ENCODE results near the gene ADAM12.
"Not testable (repeated sequence)": the region's sequence is repeated elsewhere in the genome, so short reads cannot be mapped to it uniquely, and the experiment has no call there.

Gene ADAM12

GRCh38 chr10:126057494-126057893 lies 330.8 kb downstream of the ADAM12 start:
- DNase-seq (ENCODE audit: low read depth in 2 of 2): no peak

- DNase-seq (ENCODE audit: low read depth in 2 of 2): no peak
Measured at GRCh38 chr10:126054191-126054590, 334.1 kb downstream of the ADAM12 start.

GRCh38 chr10:126052171-126052570 lies 336.1 kb downstream of the ADAM12 start:
- no peak for DNase-seq (ENCODE audit: low read depth in 2 of 2)

- DNase-seq (ENCODE audit: low read depth in 2 of 2): no peak
Measured at GRCh38 chr10:126049759-126050700, 338.2 kb downstream of the ADAM12 start.

GRCh38 chr10:126047749-126048148 lies 340.5 kb downstream of the ADAM12 start:
- DNase-seq (ENCODE audit: low read depth in 2 of 2): not testable (repeated sequence)

- no peak for DNase-seq (ENCODE audit: low read depth in 2 of 2)
Measured at GRCh38 chr10:126046831-126047230, 341.4 kb downstream of the ADAM12 start.

GRCh38 chr10:126045861-126046260 lies 342.4 kb downstream of the ADAM12 start:
- DNase-seq (ENCODE audit: low read depth in 2 of 2): no peak

GRCh38 chr10:126043389-126043788 lies 344.9 kb downstream of the ADAM12 start:
- DNase-seq (ENCODE audit: low read depth in 2 of 2): no peak

GRCh38 chr10:126042906-126043305 lies 345.4 kb downstream of the ADAM12 start:
- DNase-seq (ENCODE audit: low read depth in 2 of 2): no peak

- DNase-seq (ENCODE audit: low read depth in 2 of 2): no peak
Measured at GRCh38 chr10:126042354-126042753, 345.9 kb downstream of the ADAM12 start.

GRCh38 chr10:126041804-126042231 lies 346.5 kb downstream of the ADAM12 start:
- DNase-seq (ENCODE audit: low read depth in 2 of 2): peak; percentile 38 to 61

- no peak for DNase-seq (ENCODE audit: low read depth in 2 of 2)
Measured at GRCh38 chr10:126041117-126041516, 347.2 kb downstream of the ADAM12 start.

GRCh38 chr10:126037946-126038345 lies 350.3 kb downstream of the ADAM12 start:
- DNase-seq (ENCODE audit: low read depth in 2 of 2): no peak

GRCh38 chr10:126036515-126036914 lies 351.8 kb downstream of the ADAM12 start:
- no peak for DNase-seq (ENCODE audit: low read depth in 2 of 2)

GRCh38 chr10:126034586-126034985 lies 353.7 kb downstream of the ADAM12 start:
- DNase-seq (ENCODE audit: low read depth in 2 of 2): no peak

- no peak for DNase-seq (ENCODE audit: low read depth in 2 of 2)
Measured at GRCh38 chr10:126029999-126030398, 358.3 kb downstream of the ADAM12 start.

- no peak for DNase-seq (ENCODE audit: low read depth in 2 of 2)
Measured at GRCh38 chr10:126027692-126028091, 360.6 kb downstream of the ADAM12 start.

GRCh38 chr10:126022841-126023240 lies 365.4 kb downstream of the ADAM12 start:
- no peak for DNase-seq (ENCODE audit: low read depth in 2 of 2)

GRCh38 chr10:126021833-126022500 lies 366.3 kb downstream of the ADAM12 start:
- DNase-seq (ENCODE audit: low read depth in 2 of 2): no peak

GRCh38 chr10:126017961-126018560 lies 370.2 kb downstream of the ADAM12 start:
- no peak for DNase-seq (ENCODE audit: low read depth in 2 of 2)

GRCh38 chr10:126016882-126017281 lies 371.4 kb downstream of the ADAM12 start:
- DNase-seq (ENCODE audit: low read depth in 2 of 2): no peak

GRCh38 chr10:126016156-126016805 lies 372.0 kb downstream of the ADAM12 start:
- DNase-seq (ENCODE audit: low read depth in 2 of 2): no peak
